K562 treated with DMSO at 1 percent for 12 hours (cell line): ENCODE measurements around the gene ATAD1. TPM values are rescaled to one million over a fixed set of nuclear protein-coding genes. Genes with fewer than 3 reads are reported as not detected.

Source experiments
- total RNA-seq: library from RNA; unstranded; fragments of 300-600 nt; gene quantifications from 2 replicates; pipeline ENCODE4 v1.2.3, GENCODE V29; 2022; ENCODE audit not compliant: insufficient read depth

Gene ATAD1, protein sequence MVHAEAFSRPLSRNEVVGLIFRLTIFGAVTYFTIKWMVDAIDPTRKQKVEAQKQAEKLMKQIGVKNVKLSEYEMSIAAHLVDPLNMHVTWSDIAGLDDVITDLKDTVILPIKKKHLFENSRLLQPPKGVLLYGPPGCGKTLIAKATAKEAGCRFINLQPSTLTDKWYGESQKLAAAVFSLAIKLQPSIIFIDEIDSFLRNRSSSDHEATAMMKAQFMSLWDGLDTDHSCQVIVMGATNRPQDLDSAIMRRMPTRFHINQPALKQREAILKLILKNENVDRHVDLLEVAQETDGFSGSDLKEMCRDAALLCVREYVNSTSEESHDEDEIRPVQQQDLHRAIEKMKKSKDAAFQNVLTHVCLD
- 7.9 and 16.0 TPM in 2 replicates for total RNA-seq

DNA sequence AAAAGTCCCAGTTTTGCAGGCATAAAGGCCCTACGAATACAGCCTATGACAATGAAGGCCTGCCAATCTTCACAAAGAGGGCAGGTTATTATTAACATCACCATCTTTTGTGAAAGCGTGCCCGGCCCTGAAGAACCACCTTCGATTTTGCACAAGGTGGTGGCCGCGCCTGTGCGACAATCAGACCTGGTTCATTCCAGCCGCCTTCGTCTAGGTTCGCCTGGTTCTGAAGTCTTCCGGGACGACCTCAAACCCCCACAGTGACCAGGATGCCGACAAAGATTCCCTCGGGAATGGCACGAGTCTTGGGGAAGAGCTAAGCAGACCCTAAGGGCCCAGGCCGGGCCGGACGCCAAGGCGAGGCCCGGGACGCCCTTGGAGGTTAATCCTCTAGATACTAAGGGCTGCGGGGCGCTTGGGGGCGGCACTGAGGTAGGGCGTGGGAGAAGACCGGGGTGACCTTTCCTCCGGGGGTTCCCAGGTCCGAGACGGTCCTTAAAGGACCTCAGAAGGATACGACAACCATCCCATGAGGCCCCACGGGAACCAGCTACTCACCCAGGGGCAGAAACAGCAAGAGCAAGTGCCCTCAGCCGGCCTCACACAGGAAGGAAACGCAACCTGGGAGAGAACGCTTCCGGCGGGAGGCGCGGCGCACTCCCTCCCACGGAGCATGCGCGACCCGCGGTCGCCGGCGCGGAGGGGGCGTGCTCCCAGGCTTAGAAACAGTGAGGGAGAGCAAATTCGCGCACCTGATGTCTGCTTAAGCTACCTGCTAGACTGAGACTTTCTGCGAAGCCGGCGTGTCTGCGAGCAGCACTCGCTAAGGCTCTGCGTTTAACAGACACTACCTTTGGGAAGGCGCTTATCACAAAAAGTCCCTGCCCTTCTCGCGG, at the start of gene ATAD1:
TSS of gene ATAD1 (minus strand) at position 618 of the 896 bp plus-strand sequence. CDS start 3,627 bp downstream, outside the sequence.

DNA sequence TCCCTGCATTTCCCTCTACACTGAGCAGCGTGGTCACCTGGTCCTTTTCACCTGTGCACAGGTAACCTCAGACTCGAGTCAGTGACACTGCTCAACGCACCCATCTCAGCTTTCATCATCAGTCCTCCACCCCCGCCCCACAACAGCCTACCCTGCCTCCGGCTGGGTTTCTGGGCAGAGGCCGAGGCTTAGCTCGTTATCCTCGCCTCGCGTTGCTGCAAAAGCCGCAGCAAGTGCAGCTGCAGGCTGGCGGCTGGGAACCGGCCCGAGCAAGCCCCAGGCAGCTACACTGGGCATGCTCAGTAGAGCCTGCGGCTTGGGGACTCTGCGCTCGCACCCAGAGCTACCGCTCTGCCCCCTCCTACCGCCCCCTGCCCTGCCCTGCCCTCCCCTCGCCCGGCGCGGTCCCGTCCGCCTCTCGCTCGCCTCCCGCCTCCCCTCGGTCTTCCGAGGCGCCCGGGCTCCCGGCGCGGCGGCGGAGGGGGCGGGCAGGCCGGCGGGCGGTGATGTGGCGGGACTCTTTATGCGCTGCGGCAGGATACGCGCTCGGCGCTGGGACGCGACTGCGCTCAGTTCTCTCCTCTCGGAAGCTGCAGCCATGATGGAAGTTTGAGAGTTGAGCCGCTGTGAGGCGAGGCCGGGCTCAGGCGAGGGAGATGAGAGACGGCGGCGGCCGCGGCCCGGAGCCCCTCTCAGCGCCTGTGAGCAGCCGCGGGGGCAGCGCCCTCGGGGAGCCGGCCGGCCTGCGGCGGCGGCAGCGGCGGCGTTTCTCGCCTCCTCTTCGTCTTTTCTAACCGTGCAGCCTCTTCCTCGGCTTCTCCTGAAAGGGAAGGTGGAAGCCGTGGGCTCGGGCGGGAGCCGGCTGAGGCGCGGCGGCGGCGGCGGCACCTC, 45.3 kb upstream of the ATAD1 start, which contains the start of the genes KLLN and PTEN:
TSS of gene KLLN (minus strand) at position 481 of the 891 bp plus-strand sequence. CDS start 1,046 bp downstream, outside the sequence.
TSS of gene PTEN (plus strand) at position 573 of the 891 bp plus-strand sequence. CDS start 845 bp downstream, outside the sequence.

Other genes with a start within 250 kb of the ATAD1 start
- gene PAPSS2, start 158.3 kb downstream of the ATAD1 start, total RNA-seq: not detected in 2 replicates
- 0.14 TPM in 1 of 2 replicates, not detected in the other for gene KLLN, start 45.3 kb upstream of the ATAD1 start, total RNA-seq
- gene PTEN, start 45.4 kb upstream of the ATAD1 start, total RNA-seq: 10.0 and 16.5 TPM in 2 replicates